Body of pancreas (tissue), 4 donors: ENCODE results near the gene HECA. TPM values are rescaled to one million over a fixed set of nuclear protein-coding genes. Genes with fewer than 3 reads are reported as not detected.
"Not testable (repeated sequence)": the region's sequence is repeated elsewhere in the genome, so short reads cannot be mapped to it uniquely, and the experiment has no call there.

ENCODE experiments used
- ATAC-seq: fragments of 150-250 bp; one replicate; pipeline ENCODE4 v1.9.1; 2016
- DNase-seq, 4 donors: peaks; one replicate each; pipeline ENCODE4 v3.0.0-alpha.2; 2019
- H3K27ac ChIP-seq, 4 donors: fragments of 200-600 bp; sonication (generic); 1 replicate in 3 of 4; 2 replicates in 1 of 4; pipeline versions ENCODE4 v1.5.1 to v1.6.1; 2016 to 2019; ENCODE audit warnings: mild to moderate bottlenecking in 1 of 4, mixed read lengths in 1 of 4, moderate library complexity in 1 of 4
- H3K27me3 ChIP-seq, 2 donors: fragments of 200-600 bp; sonication (generic); one replicate each; pipeline ENCODE4 v1.6.0; 2016; ENCODE audit warnings: mild to moderate bottlenecking in 1 of 2
- H3K36me3 ChIP-seq, 2 donors: fragments of 200-600 bp; sonication (generic); replicated peaks in 1 of 2; 2 replicates each; pipeline ENCODE4 v1.5.1; 2016; ENCODE audit warnings: low read depth in 2 of 2; ENCODE audit not compliant: insufficient read depth in 1 of 2
- H3K4me1 ChIP-seq: fragments of 200-600 bp; sonication (generic); one replicate; pipeline ENCODE4 v1.6.0; 2016
- H3K4me3 ChIP-seq, 2 donors: fragments of 200-600 bp; sonication (generic); 1 replicate in 1 of 2; 2 replicates in 1 of 2; pipeline ENCODE4 v1.5.1; 2016 to 2019
- H3K9me3 ChIP-seq, 3 donors: fragments of 200-600 bp; sonication (generic); 1 replicate in 2 of 3; 2 replicates in 1 of 3; pipeline ENCODE4 v1.5.1; 2016
- POLR2A ChIP-seq, 3 donors: fragments of 450-650 bp; IDR thresholded peaks; one replicate each; pipeline ENCODE4 v1.6.1; 2016; ENCODE audit warnings: antibody characterized with exemption in 3 of 3, mild to moderate bottlenecking in 2 of 3
- WGBS, 2 donors: methylation state at CpG; one replicate each; pipeline ENCODE4 v1.1.5; 2017; 5-methylcytosine and 5-hydroxymethylcytosine counted together
- intact Hi-C: fragments of 100-400 bp; cut with DNase I; formaldehyde crosslinking; loops from one replicate; pipeline ENCODE4 v1.15.1; 2023
- total RNA-seq, 2 donors: library from RNA; depleted of rRNA; stranded (reverse); fragments of >200 nt; gene quantifications; one replicate each; pipeline ENCODE4 v1.1.0, GENCODE V29; 2016
- TF ChIP-seq, protein P1 (sequence below), 7 experiments: fragments of 450-650 bp in 4 of 7; fragments of 200-600 bp in 3 of 7; sonication (generic) in 3 of 7; IDR thresholded peaks; one replicate each; pipeline ENCODE4 v1.5.1; 2016 to 2019; ENCODE audit warnings: antibody characterized with exemption in 7 of 7

The HECA gene
- total RNA-seq, 2 donors from 2014 or later = 14.2 to 16.1 TPM

GRCh38 chr6:139117734-139118133 lies 17.1 kb upstream of the HECA start:
- ATAC-seq = no peak
- Histone ChIP-seq H3K36me3 (no peaks in the 10 kb centered on the region), H3K9me3 (peaks cover 0 to 4% (median 0%) of the 10 kb centered on the region in 3 donors), H3K27me3 (no peaks in the 10 kb centered on the region), H3K4me1 (no peaks in the 10 kb centered on the region), H3K4me3 (no peak overlapping the region), H3K27ac (no peak overlapping the region)
- 44 to 63% methylated on average over 1 of the region's 1 CpG for WGBS, 2 donors
- intact Hi-C loops = no loop called here
- no peak for TF ChIP-seq POLR2A (IDR thresholded peaks at IDR 0.05)
- TF ChIP-seq, protein P1, sequence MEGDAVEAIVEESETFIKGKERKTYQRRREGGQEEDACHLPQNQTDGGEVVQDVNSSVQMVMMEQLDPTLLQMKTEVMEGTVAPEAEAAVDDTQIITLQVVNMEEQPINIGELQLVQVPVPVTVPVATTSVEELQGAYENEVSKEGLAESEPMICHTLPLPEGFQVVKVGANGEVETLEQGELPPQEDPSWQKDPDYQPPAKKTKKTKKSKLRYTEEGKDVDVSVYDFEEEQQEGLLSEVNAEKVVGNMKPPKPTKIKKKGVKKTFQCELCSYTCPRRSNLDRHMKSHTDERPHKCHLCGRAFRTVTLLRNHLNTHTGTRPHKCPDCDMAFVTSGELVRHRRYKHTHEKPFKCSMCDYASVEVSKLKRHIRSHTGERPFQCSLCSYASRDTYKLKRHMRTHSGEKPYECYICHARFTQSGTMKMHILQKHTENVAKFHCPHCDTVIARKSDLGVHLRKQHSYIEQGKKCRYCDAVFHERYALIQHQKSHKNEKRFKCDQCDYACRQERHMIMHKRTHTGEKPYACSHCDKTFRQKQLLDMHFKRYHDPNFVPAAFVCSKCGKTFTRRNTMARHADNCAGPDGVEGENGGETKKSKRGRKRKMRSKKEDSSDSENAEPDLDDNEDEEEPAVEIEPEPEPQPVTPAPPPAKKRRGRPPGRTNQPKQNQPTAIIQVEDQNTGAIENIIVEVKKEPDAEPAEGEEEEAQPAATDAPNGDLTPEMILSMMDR (IDR thresholded peaks at IDR 0.05) = peak in 1 of 7 experiments; percentile 11
- DNase-seq = no peak

DNA sequence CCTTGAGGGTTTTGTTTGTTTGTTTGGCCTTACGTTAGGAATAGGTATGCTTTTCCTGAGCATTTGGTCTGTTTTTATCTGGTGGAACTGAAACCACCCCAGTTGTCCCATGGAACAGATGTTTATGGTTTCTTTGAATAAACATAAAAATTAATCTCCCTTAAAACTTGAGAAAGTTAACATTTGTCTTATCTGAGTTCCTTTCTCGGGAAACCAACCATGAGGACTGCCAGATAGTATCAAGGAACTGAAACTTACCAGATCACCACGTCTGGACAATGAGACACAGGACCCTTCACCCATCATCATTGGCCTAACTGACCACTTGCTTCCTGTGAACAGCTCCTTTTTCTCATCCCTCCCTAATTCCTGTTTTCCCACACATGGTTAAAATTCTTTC lies 15.3 kb upstream of the HECA start:
- ATAC-seq = no peak

GRCh38 chr6:139122823-139123222 lies 12.1 kb upstream of the HECA start:
- ATAC-seq, H3K4me1 ChIP-seq: not testable (repeated sequence)

More for the DNA sequence above, 15.3 kb upstream of the HECA start:
- WGBS, 2 donors = 47 to 48% methylated on average over 3 of the region's 3 CpGs
- intact Hi-C loops = no loop called here
- no peak for DNase-seq
- TF ChIP-seq, protein P1 (IDR thresholded peaks at IDR 0.05) = no peak
- no peak for TF ChIP-seq POLR2A (IDR thresholded peaks at IDR 0.05)
- Histone ChIP-seq H3K9me3 (peaks cover 0 to 4% (median 0%) of the 10 kb centered on the region in 3 donors), H3K27me3 (no peaks in the 10 kb centered on the region), H3K27ac (no peak overlapping the region), H3K4me1 (no peaks in the 10 kb centered on the region), H3K36me3 (no peaks in the 10 kb centered on the region), H3K4me3 (no peak overlapping the region)

DNA sequence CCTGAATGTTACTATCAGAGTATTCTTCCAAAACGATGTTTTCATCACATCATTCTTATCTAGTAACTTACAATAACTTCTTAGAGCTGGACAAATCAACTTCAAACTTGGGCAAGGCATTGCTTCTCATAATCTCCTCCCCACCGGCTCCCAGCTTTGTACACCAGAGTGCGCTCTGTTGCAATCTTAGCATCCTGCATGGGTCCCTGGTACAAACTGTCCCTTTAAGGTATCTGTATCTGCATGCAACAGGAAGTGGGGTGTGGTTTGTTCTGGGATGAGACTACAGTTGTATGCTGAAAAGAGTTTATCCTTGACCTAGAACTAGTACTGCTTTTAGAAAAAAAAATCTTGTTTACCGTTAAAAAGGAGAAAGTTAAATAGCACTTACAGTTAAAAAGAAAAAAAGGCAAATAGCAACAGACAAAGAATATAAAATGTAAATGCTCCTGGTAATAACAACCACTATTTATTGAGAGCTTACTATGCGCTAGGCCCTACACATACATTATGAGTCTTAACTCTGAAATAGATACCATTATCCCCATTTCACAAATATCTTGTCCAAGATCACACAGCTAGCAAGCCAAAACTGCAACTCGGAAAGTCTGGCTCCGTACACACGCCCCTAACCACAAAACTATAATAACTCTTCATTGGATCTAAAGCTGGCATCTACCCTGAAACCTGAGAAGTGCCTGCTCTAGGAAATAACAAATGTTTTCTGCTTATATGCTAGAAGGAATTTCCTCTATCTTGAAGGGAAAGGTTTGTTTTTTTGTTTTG lies 9.8 kb upstream of the HECA start:
- Histone ChIP-seq H3K4me3 (no peak overlapping the region), H3K27me3 (no peaks in the 10 kb centered on the region), H3K9me3 (no peaks in the 10 kb centered on the region), H3K36me3 (no peaks in the 10 kb centered on the region), H3K4me1 (no peaks in the 10 kb centered on the region), H3K27ac (peak overlapping the region in 1 of 4 donors; percentile 3)
- ATAC-seq = peak; percentile 69
- intact Hi-C loops = no loop called here
- DNase-seq = peak; percentile 37 to 74 (median 52)
- TF ChIP-seq, protein P1 (IDR thresholded peaks at IDR 0.05) = peak in 6 of 7 experiments; percentile 15 to 56 (median 44)
- no peak for TF ChIP-seq POLR2A (IDR thresholded peaks at IDR 0.05)
- WGBS, 2 donors = 47 to 51% methylated on average over 8 of the region's 8 CpGs

More at GRCh38 chr6:139122823-139123222, 12.1 kb upstream of the HECA start:
- intact Hi-C loops, H3K36me3 ChIP-seq, H3K4me3 ChIP-seq, H3K27me3 ChIP-seq, H3K27ac ChIP-seq, H3K9me3 ChIP-seq, DNase-seq: not testable (repeated sequence)
- WGBS, 2 donors = 75 to 84% methylated on average over 3 of the region's 3 CpGs

GRCh38 chr6:139126255-139126654 lies 8.6 kb upstream of the HECA start:
- intact Hi-C loops = no loop called here
- DNase-seq (peak in 1 of 4 donors; percentile 55), ATAC-seq (no peak)
- no peaks in the 10 kb centered on the region for H3K9me3 ChIP-seq
- 49 to 86% methylated on average over 3 of the region's 3 CpGs for WGBS, 2 donors
- H3K27ac ChIP-seq = no peak overlapping the region
- H3K27me3 ChIP-seq = no peaks in the 10 kb centered on the region
- no peak overlapping the region for H3K4me3 ChIP-seq
- H3K36me3 ChIP-seq = no peaks in the 10 kb centered on the region
- H3K4me1 ChIP-seq = no peaks in the 10 kb centered on the region
- TF ChIP-seq, protein P1 (IDR thresholded peaks at IDR 0.05) = no peak
- no peak for TF ChIP-seq POLR2A (IDR thresholded peaks at IDR 0.05)
